ENCODE data around the gene CD6.
A peak's percentile ranks its signal among the peaks of the same experiment; 100 is the strongest.

Gene CD6

DNA sequence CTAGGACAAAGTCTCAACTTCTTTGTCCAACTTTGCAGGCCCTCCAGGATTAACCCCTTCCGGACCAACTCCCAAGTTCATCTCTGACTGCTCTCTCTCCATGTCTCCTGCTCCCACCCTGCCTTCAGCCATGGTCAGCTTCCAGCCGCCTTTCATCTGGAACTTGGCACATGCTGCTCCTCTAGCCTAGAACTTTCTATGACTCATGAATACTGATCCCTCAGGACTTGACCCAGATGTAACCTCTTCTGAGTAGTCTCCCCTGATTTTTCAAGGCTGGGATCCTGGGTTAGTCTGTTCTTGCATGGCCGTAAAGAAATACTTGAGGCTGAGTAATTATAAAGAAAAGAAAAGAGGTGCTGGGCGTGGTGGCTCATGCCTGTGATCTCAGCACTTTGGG lies 14.3 kb upstream of the CD6 start:
- no peak overlapping the region for H3K4me3 ChIP-seq (replicated peaks; ENCODE audit: low read depth, low read length)
- TF ChIP-seq, protein P1, sequence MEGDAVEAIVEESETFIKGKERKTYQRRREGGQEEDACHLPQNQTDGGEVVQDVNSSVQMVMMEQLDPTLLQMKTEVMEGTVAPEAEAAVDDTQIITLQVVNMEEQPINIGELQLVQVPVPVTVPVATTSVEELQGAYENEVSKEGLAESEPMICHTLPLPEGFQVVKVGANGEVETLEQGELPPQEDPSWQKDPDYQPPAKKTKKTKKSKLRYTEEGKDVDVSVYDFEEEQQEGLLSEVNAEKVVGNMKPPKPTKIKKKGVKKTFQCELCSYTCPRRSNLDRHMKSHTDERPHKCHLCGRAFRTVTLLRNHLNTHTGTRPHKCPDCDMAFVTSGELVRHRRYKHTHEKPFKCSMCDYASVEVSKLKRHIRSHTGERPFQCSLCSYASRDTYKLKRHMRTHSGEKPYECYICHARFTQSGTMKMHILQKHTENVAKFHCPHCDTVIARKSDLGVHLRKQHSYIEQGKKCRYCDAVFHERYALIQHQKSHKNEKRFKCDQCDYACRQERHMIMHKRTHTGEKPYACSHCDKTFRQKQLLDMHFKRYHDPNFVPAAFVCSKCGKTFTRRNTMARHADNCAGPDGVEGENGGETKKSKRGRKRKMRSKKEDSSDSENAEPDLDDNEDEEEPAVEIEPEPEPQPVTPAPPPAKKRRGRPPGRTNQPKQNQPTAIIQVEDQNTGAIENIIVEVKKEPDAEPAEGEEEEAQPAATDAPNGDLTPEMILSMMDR (IDR thresholded peaks at IDR 0.05; ENCODE audit: low read depth, low read length, missing control alignments): no peak
- DNase-seq (ENCODE audit: extremely low read depth, low read depth): no peak

DNA sequence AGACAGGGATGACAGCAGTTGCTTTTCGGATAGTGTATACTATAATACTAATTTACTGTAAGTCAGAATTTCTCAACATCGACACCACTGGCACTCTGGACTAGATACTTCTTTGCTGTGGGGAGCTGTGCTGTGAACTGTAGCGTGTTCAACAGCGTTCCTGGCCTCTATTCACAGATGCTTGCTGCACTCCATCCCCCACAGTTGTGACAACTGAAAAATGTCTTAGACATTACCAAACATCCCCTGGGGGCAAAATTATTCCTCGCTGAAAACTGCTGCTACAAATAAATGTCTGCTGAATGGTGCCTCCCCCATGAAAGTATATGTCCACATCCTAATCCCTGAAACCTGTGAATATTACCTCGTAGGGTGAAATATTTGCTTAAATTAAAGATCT lies 12.0 kb upstream of the CD6 start:
- TF ChIP-seq, protein P1 (IDR thresholded peaks at IDR 0.05; ENCODE audit: low read depth, low read length, missing control alignments): no peak
- no peak for DNase-seq (ENCODE audit: extremely low read depth, low read depth)
- no peak overlapping the region for H3K4me3 ChIP-seq (replicated peaks; ENCODE audit: low read depth, low read length)

- TF ChIP-seq, protein P1 (IDR thresholded peaks at IDR 0.05; ENCODE audit: low read depth, low read length, missing control alignments): no peak
- DNase-seq (ENCODE audit: extremely low read depth, low read depth): no peak
- H3K4me3 ChIP-seq (replicated peaks; ENCODE audit: low read depth, low read length): no peak overlapping the region
Observed at GRCh38 chr11:60960405-60960804, 11.1 kb upstream of the CD6 start.

DNA sequence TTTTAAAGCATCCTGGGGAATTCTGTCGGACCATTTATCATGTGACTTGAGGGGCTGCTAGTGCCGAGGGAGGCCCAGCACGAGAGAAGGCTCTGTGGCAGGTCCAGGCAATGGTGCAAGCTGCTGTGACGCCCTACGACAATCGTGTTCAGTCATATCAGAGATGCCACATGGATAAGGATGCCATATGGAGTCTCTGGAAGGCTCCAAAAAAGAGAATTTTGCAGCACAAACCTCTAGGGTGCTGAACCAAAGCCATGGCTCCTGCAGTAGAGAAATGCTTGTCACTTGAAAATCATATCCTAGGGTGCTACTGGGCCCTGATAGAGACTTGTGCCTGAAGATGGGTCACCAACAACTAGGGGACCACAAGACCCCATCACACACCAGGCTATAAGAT lies 6.7 kb upstream of the CD6 start:
- H3K4me3 ChIP-seq (replicated peaks; ENCODE audit: low read depth, low read length): no peak overlapping the region
- TF ChIP-seq, protein P1 (IDR thresholded peaks at IDR 0.05; ENCODE audit: low read depth, low read length, missing control alignments): no peak
- DNase-seq (ENCODE audit: extremely low read depth, low read depth): no peak

DNA sequence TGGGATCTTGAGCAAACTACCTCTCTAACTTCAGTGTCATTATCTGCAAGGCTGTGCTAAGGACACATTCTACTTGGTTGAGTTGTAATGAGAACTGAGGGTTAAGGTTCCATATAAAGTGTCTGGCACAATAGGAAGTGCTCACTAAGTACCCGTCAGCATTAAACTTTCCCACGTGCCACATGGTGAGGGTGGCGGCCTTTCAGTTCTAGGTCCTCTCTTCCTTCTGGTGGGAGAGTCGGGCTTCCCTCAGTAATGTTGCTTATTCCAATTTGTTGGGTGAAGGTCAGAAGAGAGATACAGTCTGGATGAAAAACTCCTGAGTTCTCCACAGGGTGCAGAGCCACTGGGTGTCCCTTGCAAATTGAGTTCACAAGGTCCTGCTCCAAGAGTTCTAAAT lies 4.6 kb upstream of the CD6 start:
- no peak overlapping the region for H3K4me3 ChIP-seq (replicated peaks; ENCODE audit: low read depth, low read length)
- DNase-seq (ENCODE audit: extremely low read depth, low read depth): no peak
- TF ChIP-seq, protein P1 (IDR thresholded peaks at IDR 0.05; ENCODE audit: low read depth, low read length, missing control alignments): no peak

GRCh38 chr11:60968223-60968622 lies 3.3 kb upstream of the CD6 start:
- no peak for DNase-seq (ENCODE audit: extremely low read depth, low read depth)
- no peak overlapping the region for H3K4me3 ChIP-seq (replicated peaks; ENCODE audit: low read depth, low read length)
- TF ChIP-seq, protein P1 (IDR thresholded peaks at IDR 0.05; ENCODE audit: low read depth, low read length, missing control alignments): no peak

DNA sequence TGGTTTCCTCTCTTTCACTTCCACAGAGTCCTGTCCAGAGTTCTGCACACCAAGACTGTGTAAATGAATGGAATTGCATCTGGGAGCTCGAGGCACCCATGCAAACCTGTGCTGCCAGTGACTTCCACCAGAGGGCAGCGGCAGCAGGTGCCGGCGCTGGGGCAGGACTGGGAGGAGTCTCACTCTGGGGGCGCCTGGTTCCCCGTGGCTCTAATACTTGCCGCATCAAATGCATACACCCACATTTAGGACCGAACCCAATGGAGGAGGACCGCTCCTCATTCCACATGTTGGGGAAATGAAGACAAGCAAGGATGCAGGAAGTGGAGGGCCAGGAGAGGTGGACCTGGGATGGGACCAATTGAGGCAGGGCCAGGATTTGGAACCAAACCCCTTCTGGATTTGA lies 1.1 kb upstream of the CD6 start:
- TF ChIP-seq, protein P1 (IDR thresholded peaks at IDR 0.05; ENCODE audit: low read depth, low read length, missing control alignments): peak; percentile 87
- DNase-seq (ENCODE audit: extremely low read depth, low read depth): no peak

More for the DNA sequence above, 1.1 kb upstream of the CD6 start:
- no peak overlapping the region for H3K4me3 ChIP-seq (replicated peaks; ENCODE audit: low read depth, low read length)
